Activated CD8-positive, alpha-beta memory T cell treated with anti-CD3 and anti-CD28 coated beads for 48 hours (primary cell): Measurements from ENCODE around the gene PTPRD.

Experiments
- DNase-seq, 3 experiments: peaks; one replicate each; pipeline ENCODE4 v3.0.0-alpha.2; 2020; ENCODE audit warnings: low read depth in 2 of 3, low spot score in 2 of 3

PTPRD gene

DNA sequence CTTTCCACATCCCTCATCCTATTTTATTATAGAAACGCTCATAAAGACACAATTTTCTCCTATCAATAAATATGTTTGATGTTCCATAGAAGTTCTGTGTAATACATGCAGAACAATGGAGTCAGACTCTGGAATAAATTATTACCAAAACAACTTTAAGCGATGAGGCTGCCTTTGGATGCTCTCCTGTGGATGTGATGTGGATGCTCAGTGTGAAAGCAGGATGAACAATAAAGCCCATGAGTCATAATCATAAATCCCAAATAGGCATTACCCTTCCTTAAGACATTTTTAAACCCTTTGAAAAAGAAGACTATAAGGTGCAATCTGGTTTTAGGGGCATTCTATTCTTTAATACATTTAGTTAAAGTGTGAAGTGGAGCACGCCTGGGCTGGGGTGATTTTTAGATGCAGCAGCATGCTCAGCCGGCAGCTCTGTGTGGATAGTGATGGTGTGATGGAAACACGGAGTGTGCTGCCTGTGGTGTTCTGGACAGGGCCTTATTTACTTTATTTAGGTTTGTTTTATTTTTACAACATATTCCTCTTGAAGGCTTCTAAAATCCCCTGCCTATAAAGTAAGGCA, 991.4 kb downstream of the PTPRD start:
- no peak for DNase-seq

DNA sequence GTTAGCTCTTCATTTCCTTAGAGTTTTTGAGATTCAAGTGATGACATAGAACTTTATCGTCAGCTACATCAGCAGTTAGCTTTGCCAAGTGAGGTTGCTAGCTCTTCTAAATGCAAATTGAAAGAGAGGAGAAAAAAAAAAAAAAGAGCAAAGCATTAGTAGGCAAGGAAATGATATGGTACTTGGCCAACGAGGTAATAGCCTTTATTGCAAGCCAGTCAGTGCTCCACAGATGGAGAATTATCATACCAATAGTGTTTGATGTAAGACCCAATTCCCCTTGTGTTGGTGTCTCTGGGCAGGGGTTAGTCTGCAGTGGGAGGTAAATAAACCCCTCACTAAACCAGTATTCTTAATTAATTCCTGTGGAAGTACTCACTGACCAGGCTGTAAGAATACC, 992.1 kb downstream of the PTPRD start:
- DNase-seq, result no peak

DNA sequence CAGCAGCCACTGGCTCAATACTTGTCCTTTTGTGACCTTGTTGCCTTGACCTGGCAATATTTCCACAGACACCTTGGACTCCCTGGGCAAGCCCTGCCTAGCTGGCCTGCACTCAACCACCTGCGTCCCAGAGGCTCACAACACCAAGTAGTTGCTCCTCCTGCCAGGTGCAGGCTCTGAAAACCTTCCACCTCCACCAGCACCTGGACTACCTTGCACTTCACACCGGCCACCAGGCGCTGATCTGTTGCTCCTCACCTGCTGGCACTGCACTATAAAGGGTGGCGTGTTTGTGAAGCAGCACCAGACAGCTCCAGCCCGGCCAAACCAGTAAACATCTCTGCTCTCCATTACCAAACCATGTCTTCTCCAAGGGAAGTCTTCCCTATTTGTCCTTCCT, 997.7 kb downstream of the PTPRD start:
- no peak for DNase-seq

DNA sequence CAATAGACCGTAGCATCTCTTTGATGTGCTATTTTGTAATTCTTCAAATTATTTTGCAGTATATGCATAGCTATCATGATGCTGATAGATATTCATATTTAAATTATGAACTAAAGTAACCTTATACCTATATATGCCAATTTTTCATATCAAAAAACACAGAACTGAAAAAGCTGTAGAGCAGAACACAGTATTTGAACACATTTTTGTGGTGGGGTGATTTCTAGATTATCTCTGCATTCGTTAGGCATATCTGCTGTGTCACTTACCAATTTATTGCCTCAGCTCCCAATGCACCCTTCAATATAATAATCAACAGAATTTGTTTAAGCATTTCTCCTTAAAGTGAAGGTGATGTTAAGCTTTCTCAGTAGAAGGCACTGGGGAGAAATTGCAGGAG, 998.2 kb downstream of the PTPRD start:
- no peak for DNase-seq

DNA sequence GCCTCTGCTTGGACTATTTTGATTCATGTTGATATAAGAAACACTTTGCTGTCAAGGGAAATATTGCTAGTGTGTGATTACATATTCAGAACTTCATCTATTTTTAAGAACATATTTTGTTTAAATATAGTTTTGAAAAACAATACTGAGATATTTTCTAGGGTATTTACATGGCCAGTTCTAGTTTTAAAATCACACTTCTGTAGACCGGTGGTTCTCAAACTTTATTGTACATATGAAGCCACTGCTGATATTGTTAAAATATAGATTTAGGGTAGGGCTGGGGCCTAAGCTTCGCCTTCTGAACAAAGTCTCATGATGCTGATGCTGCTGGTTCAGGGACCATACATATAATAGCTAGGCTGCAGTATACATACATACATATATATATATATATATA, 1000.0 kb downstream of the PTPRD start:
- no peak for DNase-seq

DNA sequence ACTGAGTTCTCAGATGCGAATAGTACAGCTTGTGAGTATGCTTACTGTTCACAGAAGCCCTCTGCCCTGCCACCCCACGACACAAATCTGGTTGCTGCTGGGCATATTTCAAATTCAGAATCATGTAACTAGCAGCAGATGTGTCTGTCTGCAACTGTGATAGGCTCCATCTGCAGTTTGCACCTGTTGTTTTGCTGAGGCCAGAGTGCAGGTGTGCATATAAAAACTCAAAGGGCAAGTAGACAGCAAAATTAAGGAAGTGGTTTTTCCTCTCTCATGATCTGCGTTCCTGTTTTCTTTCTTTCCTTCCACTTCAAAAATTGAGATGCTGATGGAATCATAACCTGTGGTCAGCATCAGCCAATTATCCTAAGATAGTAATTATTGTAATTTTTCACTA, 1000.5 kb downstream of the PTPRD start:
- no peak for DNase-seq

DNA sequence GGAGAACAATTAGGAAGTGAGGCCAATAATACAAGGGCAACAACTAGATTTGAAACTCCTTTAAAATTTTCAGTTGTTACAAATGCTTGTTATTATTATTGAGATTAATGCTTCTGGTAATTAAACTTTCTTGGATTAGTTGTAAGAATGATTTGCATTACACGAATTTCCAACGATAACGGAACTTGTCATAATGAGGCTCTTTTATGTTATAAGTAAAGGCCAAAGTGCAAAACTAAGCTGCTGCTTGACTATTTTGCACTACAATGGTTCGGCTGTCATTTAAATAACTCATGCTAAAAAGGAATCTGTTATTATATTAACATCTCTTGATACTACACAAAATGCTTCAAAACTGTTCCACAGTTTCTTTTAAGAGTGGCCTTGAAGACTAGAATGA, 1007.1 kb downstream of the PTPRD start:
- no peak for DNase-seq

DNA sequence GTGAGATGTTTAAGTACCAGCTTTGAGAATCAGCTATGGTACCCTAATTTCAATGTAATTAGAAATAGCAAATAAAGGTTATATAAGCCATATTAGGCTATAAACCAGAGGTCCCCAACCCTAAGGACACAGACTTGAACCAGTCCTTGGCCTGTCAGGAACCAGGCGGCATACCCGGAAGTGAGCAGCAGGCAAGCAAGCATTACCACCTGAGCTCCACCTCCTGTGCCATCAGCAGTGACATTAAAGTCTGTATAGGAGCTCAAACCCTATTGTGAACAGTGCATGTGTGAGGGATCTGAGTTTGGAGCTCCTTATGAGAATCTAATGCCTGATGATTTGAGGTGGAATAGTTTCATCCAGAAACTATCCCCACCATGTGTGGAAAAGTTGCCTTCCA, 1009.5 kb downstream of the PTPRD start:
- DNase-seq, result no peak

DNA sequence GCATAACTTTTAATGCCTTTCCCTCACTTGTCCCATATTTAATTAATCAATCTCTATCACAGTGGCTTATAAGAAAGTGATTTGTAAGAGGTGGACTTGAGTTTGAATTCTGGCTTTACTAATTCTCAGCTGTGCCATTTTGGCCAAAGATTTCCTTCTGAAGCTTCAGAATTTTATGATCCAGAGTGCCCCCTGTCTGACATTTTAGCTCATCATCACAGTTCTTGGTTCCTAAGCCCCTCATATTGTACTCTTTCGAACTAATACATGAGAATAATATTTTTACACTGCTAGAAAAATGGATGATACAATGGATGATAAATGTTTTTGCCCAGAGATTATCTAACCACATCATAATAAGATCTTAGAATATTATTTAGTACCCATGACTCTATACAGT, 1014.1 kb downstream of the PTPRD start:
- no peak for DNase-seq

DNA sequence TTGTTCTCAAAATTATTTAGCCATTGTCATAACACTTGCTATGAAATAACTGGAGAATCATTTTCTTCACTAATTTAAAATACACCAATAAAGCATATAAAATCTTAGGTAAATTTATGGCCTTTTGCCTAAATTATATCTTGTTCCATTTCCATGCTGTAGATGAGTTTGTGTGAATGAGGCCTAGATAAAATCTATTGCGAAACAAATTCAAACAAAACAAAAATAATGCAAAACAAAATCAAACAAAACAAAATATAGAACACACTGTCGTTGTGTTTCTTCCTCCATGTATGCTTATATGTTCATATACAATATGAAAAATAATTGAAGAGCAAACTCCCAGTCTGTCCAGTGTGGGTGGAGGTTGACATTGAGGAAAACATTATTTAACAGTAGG, 1020.7 kb downstream of the PTPRD start:
- DNase-seq, result no peak

DNA sequence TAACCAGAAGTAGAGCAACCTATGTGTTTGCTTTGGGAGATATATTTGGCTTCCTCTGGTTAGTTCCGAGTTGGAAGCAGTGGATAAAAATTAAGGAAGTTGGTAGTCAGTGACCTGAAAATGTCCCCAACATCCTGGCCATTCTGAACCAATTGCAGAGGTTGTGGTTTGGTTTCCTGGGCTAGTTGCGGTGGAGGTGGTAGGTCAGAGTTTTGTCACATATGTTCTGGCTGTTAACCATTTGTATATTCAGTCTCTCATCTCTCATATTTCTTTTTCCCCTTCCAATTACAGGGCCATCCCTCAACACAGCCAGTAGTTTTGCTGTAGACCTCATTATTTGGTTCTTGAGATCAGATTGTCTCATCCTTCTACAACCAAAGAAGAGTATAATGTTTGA, 1026.9 kb downstream of the PTPRD start:
- DNase-seq, result no peak

DNA sequence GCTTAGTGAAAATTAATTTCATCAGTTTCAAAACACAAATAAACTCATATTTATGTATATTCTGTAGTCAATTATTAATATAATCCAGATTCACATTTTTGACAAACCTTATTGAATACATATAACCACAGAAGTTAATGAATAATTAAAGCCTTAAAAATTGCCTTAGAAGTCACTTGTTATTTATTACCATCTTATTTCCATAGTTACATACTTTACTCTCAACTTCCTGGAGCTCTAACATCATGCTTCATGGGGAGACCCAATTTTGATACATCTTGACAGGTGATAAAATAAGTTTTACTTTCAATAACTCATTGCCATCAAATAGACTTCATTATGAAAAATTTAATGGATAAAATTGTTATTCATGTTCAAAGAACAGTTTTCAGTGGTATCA, 1038.7 kb downstream of the PTPRD start:
- no peak for DNase-seq

DNA sequence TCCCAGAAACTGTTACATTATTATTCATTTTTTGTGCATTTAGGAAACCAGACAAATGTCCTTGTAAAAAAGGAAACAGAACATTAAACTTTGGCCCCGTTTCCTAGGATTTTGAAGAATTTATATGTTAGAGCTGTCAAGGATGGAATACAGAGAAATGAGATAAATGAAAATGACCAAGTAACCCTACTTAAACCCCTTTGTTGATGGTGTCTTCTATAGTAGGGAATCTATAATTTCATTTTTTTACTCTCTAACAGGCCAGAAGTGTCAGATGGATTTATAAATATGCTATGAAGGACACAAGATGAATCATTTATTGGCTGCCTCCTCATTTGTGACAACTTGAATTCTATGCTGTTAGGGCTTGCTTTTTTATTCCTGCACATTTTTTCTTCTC, 1047.1 kb downstream of the PTPRD start:
- DNase-seq, result no peak

DNA sequence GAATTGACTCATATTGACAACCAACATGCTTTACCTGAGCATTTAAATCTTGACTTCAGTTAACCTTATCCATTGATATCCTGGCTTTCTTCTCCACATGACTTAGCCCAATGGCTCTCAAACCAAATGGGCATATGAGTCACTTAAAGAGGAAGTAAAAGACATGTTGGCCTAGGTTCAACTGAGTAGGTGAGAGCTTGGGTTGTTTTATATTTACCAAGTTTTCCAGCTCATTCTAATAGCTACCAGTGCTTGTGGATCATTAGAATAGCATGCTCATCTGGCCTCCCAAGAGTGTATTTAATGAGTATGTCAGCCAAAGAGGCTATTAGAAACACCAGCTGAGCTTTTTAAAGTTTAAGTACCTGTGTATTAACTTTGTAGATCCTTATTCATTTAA, 1049.0 kb downstream of the PTPRD start:
- no peak for DNase-seq

DNA sequence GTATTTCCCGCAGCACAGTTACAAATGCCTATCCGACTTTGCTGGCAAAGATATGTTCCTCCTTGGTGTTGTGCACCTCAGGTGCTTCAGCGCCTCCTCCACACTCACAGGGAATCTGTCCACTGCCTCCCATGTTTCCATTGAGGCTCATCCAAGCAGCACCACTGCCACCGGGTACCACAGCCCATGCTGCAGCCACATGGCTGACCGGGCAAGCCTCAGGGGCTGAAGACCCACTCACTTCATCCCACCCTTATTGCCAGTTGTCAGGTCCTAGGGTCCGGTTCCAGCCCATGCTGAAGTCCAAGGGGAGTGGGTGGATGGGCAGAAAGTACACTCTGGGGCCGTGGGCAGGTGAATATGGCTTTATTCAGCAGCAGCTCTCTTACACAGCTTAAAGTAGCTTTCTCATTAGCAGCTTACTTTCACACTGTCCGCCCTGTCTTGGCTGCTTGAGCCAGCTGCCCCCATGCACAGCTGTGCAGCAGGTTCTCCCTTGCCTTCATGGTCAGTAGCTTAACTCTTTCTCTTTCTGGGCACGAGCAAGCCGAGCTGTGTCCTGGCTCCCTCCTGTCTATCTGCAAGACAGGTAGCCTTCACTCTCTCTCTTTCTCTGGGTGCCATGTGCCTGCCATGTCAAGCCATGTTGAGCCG, 1052.3 kb downstream of the PTPRD start:
- DNase-seq, result no peak

DNA sequence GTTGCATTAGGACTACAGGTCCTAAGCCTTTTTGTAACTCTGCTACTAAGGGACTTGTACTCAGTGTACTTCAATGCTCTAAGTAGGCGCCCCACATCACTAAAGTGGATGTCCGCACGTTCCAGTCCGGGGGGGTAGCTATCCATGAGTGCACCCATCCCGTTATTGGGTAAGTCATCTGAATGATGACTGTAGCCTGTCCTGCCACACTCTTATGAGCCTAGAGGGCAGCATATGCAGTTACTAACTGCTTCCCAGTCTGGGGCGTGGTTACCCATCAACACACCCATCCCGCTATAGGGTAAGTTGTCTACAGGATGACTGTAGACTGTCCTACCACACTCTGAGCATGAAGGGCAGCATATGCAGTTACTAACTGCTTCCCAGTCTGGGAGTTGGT, 1053.9 kb downstream of the PTPRD start:
- no peak for DNase-seq

DNA sequence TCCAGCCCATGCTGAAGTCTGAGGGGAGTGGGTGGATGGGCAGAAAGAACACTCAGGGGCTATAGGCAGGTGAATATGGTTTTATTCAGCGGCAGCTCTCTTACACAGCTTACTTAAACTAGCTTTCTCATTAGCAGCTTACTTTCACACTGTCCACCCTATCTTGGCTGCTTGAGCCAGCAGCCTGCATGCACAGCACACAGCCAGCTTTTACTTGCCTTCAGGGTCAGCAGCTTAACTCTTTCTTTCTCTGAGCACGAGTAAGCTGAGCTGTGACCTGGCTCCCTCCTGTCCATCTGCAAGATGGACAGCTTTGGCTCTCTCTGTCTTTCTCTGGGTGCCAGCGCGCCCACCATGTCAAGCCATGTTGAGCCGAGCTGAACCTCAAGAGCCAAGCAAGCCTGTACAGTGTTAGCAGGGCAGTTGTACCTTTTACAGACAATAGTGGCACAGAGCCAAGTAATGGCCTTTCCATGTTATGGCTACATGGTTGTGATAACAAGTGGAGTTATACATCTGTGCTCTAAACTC, 1054.9 kb downstream of the PTPRD start:
- no peak for DNase-seq

DNA sequence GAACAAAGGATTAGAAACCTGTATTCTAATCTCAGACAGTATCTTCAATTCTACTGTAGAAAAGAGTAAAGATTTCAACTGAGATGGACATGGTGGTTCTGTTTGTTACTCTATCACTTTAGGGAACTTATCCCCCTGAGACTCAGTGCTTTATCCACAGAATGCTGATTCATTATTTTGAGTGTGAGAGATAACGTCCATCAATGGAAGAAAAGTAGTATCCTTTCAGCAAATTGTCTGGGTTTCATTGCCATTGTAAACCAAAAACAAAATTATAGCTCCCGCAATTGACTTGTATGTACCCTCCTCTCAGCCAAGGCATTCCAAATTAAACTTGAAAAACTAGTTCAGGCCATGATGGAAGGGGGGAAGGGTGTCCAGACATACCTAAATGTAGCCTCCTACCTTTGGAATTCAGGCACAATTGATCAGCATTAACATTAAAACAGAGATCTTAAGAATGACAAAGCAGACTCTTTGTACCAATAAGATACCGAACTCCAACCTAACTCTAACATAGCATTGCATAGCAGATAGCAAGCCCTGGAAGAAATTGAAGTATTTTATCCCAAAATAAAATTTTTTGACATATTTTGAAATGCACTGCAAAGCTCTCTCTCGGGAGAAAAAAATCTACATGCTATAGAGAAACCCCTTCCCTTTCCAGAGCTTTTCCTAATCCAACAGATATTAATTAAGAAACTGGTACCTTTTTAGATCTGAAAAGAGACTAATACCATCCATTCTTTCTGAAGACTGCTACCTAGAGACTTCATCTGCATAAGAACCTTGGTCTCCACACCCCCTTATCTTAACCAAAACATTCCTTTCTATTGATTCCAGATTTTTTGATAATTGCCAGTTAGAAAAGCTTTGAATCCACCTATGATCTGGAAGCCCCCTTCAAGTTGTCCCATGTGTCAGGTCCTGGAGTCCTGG, 1055.7 kb downstream of the PTPRD start:
- DNase-seq, result no peak

DNA sequence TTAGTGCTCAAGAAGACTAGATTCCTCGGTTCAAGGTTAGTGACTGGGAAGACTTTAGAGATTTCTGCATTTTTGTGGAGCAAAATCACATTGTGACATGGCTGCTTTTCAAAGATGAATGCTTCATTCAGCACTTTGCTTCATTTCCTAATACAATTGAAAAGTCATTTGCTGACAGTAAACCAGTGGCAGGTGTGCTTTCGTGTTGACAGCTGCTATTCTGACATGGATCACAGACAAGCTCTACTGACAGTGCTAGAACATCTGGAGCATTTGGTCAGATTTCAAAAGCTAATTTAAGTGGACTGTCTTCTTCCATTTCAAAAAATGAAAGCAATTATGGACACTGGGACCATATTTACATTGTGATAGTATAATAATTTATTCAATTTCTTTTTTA, 1060.1 kb downstream of the PTPRD start:
- DNase-seq, result no peak

DNA sequence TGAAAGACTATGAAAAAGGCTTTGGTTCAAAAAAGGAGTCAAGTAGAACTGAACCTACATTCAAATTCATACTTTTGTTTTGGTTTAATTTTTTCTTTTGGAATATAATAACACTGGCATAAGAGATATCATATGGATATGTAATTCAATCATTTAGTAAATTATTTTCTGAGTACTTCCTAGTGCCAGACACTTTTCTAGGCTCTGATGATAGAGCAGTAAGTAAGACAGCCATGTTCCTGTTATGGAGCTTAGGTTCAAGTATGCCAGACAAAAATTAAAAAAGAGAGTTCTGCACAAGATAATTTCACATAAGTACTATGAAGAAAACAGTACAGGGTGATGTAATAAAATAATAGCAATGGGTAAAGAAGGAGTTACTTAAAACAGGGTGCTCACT, 1074.0 kb downstream of the PTPRD start:
- DNase-seq, result no peak

DNA sequence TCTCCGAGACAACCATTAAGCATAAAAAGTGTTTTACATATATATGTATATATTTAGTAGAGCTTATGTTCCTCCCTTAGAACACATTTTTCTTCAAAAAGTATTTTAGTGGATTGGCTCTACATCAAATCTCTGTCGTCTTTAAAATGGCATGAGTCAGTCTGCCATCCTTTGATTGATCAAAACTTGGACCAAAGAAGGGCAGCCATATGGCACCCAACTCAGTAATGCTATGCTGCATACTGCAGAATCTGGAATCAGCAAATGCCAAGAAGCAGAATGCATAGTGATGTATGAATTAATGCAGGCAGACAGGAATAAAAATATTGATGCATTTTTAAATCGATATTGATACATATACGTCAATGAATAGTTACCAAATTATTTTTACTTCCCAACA, 1074.4 kb downstream of the PTPRD start:
- no peak for DNase-seq

DNA sequence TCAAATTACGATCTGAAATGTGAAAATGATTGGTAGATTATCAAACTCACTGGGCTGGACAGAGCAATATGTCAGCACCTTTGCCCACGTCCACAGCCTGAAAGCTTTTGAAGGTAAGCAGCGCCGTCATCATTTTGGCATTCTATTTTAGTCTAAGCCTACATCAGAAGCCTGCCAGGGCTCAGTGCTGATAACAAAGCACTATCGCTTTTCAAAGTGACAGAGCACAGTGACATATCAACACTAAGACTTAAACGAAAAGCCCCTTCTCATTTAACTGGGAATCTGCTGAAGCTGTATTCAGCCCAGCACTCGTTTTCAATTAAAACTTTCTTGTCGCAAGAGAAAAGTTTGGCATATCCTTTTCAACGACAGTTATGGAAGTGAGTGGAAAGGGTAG, 1076.3 kb downstream of the PTPRD start:
- DNase-seq, result no peak
